Glomerular visceral epithelial cell (primary cell): ENCODE results near the gene KCNH2.
"Not testable (repeated sequence)": the region's sequence is repeated elsewhere in the genome, so short reads cannot be mapped to it uniquely, and the experiment has no call there.

Experiments used
- DNase-seq: peaks from one replicate; pipeline ENCODE4 v3.0.0-alpha.2; 2016; ENCODE audit errors: extremely low spot score

KCNH2 gene

DNA sequence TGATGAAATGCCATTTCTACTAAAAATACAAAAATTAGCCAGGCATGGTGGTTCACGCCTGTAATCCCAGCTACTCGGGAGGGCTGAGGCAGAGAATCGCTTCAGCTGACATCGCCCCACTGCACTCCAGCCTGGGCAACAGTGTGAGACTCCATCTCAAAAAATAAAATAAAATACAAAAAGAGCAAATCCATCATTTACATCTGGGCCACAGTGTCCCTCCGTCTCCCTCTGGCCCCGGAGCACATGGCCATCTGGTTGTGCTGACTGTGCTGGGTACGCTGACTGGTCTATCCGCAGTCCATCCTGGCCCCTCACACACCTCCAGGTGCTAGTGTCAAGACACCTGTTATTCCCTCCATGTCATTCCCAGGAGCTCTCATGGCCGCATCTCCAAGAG is 42.1 kb downstream of the KCNH2 start:
- DNase-seq, result no peak

DNA sequence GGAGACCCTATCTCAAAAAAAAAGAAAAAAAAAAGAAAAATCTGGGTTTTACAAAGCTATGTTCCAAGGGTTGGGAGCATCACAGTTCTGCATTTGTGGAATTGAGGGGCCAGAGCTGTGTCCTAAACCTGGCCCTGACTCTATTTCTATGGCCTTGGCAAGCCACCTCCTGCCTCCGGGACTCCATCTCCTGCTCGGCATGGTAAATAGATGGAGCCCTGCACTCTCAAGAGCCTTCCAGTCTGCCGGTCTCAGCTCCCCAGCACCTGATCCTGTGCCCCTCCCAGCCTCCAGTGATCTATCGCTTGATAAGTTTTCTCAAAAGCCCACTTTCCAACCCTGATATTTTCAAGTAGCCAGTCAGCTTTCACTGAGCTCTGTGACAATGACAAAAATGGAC is 43.0 kb downstream of the KCNH2 start:
- DNase-seq, result no peak

DNA sequence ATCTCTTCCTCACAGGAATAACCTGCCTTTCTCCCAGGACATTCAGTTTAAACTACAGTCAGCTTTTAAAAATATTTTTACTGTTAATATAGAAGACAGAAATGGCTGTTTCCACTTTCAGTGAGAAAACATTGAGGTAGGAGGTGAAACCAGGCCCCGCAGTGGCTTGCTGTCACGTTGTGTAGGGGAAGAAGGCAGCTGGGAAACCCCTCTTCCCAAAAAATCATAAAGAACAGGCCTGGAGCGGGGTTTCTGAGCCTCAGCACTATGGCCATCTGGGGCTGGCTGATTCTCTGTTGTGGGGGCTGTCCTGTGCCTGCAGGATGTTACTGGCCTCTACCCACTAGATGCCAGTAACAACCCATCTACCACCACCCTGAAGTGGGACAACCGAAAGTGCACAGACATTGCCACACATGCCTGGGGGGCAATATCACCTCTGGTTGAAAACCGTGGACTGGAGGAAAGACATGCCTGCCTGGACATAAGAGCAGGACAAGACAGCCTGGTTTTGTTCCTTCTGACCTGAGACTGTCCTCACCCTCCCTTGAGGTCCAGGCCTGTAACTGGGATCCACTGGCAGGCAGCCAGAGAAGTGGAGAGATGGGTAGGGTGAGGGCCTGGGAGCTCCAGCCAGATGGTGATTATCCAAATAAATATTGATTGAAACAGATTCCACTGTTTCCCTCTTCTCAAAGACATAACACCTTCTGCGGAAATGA is 43.9 kb downstream of the KCNH2 start:
- no peak for DNase-seq

DNA sequence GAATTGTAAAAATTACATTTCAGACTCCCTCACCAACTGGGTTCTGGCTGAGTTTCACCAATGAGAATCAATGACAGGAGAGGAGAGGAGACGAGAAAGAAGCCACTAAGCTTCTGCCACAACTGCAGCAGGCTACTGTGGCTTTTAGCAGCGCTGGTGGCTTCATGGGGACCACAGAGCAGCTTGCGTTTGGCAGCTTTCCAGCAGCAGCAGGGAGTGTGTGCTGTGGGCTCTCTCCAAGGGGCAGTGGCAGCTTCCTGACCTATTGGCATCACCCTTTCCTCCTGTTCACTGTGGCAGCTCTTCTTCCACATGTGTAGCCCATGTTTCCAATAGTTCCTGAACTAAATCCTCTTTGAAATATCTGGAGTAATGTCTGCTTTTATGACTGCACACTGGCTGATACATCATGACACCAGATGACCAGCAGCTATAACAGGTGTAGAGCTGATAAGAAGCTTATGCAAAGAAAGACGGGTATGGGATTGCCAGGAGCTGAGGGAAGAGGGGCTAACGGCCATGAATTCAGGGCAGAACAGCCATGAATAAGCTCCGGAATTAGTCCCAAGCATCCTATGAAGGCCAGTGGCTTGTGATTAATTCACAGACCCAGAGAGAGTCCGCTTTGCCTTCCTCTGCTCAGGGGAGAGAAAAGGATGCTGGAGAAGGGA is 46.8 kb downstream of the KCNH2 start:
- DNase-seq, result no peak

DNA sequence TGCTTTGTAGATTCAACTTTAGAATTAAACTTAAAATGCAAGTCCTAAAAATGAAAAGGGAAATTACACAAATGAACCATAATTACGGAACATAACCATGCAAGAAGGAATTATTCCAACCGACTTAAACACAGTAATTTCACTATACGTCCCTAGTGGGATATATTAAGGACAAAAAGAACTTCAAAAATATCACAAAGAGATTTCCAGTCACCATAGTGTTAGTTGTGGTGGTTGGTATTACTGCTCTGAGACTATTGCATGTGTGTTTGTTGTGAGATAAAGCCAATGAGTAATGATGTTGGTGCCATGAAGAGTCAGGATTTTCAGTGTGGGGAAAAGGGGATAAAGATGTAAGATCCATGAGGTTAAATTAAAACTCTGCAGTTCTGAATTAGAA is 49.6 kb downstream of the KCNH2 start:
- no peak for DNase-seq

DNA sequence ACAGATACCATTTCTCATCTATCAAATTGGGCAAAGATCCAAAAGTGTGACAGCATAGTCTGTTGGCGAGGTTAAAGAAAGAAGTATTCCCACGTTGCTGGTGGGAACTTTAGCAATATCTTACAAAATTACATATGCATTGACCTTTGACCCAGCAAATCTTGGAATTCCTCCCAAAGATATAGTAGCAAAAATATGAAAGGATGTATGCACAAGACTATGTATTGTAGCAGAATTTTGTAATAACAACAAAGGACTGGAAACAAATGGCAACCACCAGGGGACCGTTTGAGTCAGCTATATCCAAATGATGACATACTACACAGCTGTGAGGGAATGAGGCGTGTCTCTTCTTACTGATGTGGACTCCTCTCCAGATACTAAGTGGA is 50.2 kb downstream of the KCNH2 start:
- no peak for DNase-seq

DNA sequence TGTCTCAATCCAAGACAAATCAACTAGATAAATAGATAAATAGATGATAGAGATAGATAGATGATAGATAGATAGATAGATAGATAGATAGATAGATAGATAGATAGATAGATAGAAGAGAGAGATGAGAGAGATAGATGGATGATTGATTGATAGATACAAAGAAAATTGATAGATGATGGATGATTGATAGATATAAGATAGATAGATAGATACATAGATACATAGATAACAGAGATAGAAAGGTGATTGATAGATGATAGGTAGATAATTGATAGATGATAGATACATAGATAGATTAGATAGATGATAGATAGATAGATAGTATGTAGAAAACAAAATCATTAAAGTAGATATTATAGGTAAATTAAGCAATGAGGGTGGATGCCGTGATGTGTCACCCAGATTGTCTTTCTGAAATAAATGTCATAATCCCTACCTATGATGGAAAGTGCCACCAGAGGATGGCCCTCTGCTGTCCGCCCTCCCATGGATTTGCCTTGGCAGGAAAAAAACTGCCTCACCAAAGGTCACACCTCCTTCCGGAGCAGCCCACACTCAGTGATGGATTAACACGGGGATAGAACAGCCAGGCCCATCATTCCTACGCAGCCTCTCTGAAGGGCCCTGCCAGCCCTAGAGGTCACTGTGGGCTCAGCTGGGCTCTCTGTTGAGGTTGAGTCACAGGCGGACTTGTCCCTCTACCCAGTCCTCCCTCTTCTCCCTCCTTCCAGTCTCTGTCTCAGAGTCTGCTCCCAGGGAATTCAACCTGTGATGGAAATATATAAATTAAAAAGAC is 50.8 kb downstream of the KCNH2 start:
- no peak for DNase-seq

DNA sequence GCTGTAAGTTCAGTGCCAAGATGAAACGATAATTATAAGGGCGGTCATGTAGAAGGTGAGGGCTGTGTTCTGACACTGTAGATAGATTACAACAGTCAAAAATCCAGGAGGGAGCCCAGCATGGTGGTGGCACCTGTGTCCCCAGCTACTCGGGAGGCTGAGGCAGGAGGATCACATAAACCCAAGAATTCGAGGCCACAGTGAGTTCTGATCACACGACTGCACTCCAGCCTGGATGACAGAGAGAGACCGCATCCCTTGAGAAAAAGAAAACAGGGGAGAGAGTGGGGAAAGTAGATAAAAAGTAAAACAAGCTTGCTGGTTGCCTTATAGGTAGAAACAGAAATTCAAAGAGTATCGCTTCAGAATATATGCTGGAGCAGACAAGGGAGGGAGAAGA is 52.1 kb downstream of the KCNH2 start:
- DNase-seq, result no peak

DNA sequence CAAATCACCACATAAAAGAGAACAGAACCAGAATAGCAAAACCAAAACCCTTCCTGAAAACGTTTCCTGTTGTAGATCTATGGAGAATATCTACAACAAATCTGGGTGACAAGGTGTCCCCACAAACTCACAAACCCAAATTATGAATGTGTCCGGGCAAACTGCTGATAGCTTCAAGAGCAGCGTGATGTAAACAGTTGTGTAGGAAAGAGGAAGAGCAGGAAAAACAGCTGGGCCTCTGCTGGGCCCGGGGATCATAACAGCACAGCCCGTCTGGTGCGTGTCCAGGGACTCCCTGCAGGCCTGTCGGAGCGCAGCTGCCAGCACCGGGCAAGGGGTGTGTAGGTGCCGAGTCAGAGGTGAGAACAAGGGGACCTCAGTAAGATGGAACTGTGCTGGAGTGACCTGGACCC is 53.7 kb downstream of the KCNH2 start:
- no peak for DNase-seq

DNA sequence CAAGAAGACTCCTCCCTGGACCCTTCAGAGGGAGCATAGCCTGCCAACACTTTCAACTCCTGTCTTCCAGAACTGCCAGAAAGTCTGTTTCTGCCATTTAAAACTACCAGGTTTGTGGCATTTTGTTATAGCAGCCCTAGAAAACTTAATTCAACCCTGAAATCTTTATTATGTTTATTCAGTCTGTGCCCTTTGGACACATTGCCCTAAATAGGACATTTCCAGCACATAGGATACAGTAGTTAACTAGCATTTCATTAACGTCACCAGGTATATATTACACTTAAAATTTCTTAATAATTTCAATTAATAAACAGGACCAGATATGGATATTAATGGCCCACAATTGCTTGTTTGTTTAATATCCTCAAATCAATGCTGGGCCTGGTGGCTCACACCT is 54.3 kb downstream of the KCNH2 start:
- DNase-seq, result no peak

DNA sequence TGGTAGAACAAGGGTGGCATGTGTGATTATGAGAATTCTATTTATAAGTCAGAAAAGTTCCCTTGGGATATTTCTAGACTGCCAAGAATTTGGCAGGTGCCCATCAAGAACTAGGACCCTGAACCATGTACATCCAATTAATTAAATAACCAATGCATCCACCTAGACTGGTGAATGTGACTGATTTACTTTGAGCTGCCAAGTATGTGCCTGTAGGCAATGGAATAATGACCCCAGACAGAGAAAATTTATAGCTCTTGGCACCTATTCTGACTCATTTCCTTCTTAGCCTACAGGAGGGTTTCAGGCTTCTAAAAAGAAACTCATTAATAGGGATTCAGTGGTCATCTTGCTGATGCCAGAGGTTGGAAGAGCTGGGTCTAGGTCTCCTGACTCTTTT is 54.9 kb downstream of the KCNH2 start:
- DNase-seq, result no peak

DNA sequence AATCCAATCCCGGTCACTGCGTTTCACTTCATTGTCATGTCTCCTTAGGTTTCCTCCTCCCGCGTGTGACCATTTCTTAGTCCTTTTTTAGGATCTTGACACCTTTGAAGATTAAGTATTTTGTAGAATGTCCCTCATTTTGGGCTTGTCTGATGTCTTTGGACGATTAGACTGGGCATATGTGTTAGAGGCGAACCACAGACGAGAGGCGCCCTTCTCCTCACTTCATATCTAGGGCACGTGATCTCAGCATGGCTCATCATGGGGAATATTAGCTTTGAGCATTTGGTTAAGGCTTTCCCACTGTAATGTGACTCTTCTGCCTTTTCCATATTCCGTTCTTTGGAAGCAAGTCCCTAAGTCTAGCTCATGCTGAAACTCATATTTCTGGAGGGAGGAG is 59.0 kb downstream of the KCNH2 start:
- DNase-seq, result no peak

DNA sequence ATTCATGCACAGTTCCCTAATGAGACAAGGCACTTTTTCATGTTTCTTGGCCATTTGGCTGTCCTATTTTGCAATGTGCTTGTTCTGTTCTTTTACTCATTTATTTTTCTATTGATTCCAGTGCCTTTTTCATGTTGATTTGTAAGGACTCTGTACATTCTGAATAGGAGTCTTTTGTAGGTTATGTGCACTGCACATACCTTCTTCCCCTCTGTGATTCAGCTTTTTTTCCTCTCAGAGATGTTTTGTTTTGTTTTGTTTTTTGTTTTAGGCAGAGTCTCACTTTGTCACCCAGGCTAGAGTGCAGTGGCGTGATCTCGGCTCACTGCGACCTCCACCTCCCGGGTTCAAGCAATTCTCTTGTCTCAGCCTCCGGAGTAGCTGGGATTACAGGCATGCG is 59.7 kb downstream of the KCNH2 start:
- DNase-seq, result no peak

DNA sequence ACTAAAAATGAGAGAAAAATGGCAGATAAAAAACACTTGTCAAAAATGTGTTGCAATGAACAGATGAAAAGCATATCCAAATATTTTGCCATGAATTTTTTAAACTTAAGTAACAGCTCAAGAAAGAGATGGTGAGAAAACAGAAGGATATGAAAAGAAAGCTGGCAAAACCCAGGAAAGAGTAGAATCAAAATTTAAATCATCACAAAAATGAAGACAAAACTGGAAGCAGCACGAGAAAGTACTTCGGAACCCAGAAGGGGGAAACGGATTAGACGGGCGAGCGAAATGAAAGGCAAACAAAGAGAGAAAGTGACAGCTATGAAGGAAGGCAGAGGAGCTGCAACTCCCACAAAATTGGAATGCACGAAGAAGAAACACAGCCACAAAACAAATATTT is 60.2 kb downstream of the KCNH2 start:
- DNase-seq, result no peak

DNA sequence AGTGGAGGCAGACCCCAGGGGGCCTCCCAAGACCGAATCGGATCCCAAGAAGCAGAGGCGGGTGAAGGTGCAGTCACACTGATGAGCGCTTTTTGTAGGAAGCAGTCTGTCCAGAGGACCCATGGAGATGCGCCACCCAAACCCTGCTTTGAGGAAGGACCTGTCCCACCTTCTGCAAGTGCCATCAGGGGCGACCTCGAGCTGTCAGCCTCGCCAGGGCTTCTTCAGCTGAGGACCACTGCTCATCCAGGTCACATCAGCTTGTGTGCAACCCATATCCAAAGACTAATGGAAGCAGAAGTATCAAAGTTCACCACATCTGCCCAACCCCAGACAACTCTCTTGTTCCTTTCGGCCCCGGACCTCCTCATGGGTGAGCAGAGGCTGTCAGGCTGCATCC is 61.5 kb downstream of the KCNH2 start:
- DNase-seq, result no peak

DNA sequence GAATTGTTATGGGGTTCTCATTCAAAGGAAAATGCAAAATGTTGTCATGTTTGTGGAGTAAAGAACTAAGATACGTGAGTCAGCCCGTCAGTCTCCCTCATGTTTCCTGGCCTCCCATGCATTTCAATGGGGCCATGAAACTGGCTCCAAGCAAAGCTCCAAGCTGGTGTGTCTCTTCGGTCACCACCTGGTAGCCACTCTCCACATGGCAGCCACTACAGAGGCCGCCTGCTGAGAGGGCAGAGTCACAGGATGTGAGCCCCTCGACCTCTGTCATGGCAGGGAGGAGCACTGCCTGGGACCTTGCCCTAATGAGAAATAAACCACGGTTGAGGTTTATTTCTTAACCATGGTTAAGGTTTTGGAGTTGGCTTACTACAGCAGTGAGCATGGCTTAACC is 63.2 kb downstream of the KCNH2 start:
- no peak for DNase-seq

DNA sequence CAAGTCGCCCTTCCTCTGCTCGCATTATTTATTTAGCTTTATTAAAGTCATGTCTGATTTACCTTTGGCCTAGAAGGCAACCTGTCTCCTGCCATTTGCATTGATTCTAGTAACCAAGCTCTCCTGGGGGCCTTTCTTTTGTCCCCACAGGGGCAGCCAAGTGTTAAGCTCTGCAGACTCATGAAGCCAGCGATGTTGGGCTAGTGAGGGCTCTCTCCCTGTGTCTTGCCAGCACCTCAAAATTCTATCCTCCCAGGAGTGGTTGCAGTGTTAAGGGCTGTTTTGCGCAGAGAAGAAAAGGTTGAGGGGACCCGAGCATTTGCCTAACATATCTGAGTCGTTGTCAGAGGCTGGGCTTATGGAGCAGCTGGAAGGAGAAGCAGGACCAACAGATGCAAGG is 63.9 kb downstream of the KCNH2 start:
- no peak for DNase-seq

DNA sequence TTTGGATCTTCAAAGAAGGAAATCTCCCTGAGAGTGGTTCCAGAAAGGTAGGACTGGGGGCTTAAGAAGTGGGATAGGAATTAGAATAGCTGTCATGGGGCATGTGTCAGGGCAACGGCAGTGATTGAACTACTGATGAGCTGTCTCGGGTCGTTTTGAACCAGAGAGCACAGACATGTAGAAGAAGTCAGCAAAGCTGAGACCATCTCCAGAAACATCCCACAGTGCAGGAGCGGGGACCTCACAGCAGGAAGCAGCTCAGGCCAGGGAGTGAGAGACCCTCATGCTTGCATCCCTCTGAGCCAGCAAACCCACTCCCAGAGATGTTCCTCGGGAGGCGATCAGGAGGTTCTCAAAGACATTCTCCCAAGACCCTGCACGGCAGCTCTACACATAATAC is 65.7 kb downstream of the KCNH2 start:
- no peak for DNase-seq

DNA sequence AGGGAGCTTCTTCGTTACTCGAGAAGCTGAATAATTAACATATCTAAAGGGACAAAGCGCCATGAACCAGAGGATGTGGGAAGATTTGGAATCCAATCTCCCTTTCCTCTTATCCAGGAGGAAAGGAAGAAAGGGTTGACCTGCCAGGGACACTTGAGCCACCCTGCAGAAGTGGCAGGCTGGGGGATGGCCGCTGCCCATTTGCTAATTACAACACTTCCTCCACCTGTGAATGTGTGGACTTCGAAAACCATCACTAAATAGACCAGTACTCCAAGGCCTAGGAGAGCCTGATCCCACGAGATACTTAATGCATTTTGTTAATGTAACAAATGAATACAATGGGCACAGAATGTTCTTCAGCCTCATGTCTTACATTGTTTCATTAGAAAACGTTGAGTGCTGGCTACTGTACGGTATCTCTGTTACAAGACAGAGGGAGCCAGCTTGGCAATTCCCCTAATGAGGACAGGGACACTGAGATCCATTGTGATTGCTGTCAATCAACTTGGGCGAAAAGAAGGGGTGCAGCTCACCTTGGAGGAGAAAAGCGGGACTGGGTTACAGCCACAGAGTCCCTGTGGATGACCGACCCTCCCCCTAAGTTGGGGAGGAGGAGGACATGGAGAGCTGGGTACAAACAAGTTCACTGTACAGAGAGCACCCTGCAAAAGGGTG is 66.4 kb downstream of the KCNH2 start:
- DNase-seq, result no peak

DNA sequence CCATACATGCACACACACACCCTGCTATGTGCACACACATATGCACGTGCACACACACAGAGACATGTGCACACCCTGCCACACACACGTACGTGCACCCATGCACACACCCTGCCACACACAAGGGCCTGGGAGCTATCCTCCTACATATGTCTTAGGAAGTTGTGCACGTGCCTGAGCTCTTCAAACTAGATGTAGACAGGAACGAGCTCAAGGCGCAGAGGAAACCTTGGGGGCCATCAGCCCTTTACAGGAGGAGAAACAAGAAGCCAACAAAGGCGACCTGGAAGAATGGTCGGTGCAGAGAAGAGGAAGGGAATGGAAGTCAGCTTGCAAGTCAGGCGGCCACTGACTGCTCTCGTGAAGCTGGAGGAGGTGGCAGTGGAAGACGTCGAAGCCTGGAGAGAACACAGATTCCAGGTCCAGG is 67.1 kb downstream of the KCNH2 start:
- DNase-seq, result no peak

DNA sequence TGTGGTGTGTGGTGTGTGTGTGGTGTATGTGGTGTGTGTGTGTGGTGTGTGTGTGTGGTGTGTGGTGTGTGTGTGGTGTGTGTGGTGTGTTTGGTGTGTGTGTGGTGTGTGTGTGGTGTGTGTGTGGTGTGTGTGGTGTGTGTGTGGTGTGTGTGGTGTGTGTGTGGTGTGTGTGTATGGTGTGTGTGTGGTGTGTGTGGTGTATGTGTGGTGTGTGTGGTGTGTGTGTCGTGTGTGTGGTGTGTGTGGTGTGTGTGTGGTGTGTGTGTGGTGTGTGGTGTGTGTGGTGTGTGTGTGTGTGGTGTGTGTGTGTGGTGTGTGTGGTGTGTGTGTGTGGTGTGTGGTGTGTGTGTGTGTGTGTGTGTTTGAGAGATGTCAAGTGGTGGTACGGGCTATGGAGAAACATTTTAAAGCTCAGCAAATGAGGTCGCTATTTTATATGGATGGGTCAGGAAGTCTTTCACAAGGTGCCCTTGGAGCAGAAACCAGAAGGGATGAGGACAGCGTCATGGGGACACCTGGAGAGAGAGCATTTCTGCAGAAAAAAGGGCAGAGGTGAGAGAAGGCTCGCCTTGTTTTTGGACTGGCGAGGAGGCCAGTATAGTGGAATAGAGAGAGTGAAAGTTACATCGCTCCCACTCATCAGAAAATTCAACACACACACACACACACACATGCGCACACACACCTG is 67.7 kb downstream of the KCNH2 start:
- DNase-seq, result not testable (repeated sequence)
